GM23338 (cell line): ENCODE data around the gene PTGS1. TPM values are rescaled to one million over a fixed set of nuclear protein-coding genes. Genes with fewer than 3 reads are reported as not detected.

Source experiments
- ATAC-seq: fragments of 200-7000 bp; cut with Tn5 transposase; 3 replicates; pipeline ENCODE4 v1.9.1; 2020
- DNase-seq: peaks from one replicate; pipeline ENCODE4 v3.0.0-alpha.2; 2015; ENCODE audit warnings: low spot score
- H2AFZ ChIP-seq: fragments of 200-600 bp; sonication (generic); 2 replicates; pipeline ENCODE4 v1.8.0; 2016; ENCODE audit warnings: antibody characterized with exemption, mild to moderate bottlenecking, moderate library complexity
- H3F3A ChIP-seq: fragments of 200-600 bp; sonication (generic); replicated peaks from 2 replicates; pipeline ENCODE4 v1.8.0; 2017; ENCODE audit warnings: antibody characterized with exemption, mixed run types, low read depth
- H3K27ac ChIP-seq: fragments of 200-600 bp; sonication (generic); 2 replicates; pipeline ENCODE4 v1.6.1; 2016; ENCODE audit warnings: low read depth
- H3K27me3 ChIP-seq: fragments of 200-600 bp; sonication (generic); 2 replicates; pipeline ENCODE4 v1.8.0; 2016; ENCODE audit warnings: mild to moderate bottlenecking, mixed run types, moderate library complexity; ENCODE audit not compliant: insufficient read depth
- H3K36me3 ChIP-seq: fragments of 200-600 bp; sonication (generic); 2 replicates; pipeline ENCODE4 v1.8.0; 2016; ENCODE audit warnings: mild to moderate bottlenecking; ENCODE audit not compliant: insufficient read depth
- H3K4me1 ChIP-seq: fragments of 200-600 bp; sonication (generic); 2 replicates; pipeline ENCODE4 v1.8.0; 2016; ENCODE audit warnings: mild to moderate bottlenecking, moderate library complexity; ENCODE audit not compliant: insufficient read depth
- H3K4me2 ChIP-seq: fragments of 200-600 bp; sonication (generic); 2 replicates; pipeline ENCODE4 v1.7.1; 2017; ENCODE audit warnings: mixed run types
- H3K4me3 ChIP-seq: fragments of 200-600 bp; sonication (generic); 2 replicates; pipeline ENCODE4 v1.6.1; 2016; ENCODE audit warnings: mixed run types
- H3K79me2 ChIP-seq: fragments of 200-600 bp; sonication (generic); replicated peaks from 2 replicates; pipeline ENCODE4 v1.8.0; 2017; ENCODE audit warnings: mild to moderate bottlenecking; ENCODE audit not compliant: insufficient read depth
- H3K9me2 ChIP-seq: fragments of 200-600 bp; sonication (generic); 2 replicates; pipeline ENCODE4 v1.8.0; 2017; ENCODE audit not compliant: insufficient read depth
- H4K20me1 ChIP-seq: fragments of 200-600 bp; sonication (generic); replicated peaks from 2 replicates; pipeline ENCODE4 v1.8.0; 2017; ENCODE audit warnings: mild to moderate bottlenecking; ENCODE audit not compliant: insufficient read depth
- H3K27ac Mint-ChIP-seq: 2 replicates; pipeline ENCODE4 v1.8.0; 2020; ENCODE audit warnings: inconsistent platforms, mild to moderate bottlenecking, moderate library complexity, mixed read lengths
- H3K27me3 Mint-ChIP-seq: 3 replicates; pipeline ENCODE4 v1.8.0; 2022; ENCODE audit warnings: low read depth, mild to moderate bottlenecking, moderate library complexity, mixed read lengths, inconsistent platforms; ENCODE audit not compliant: insufficient read depth, poor library complexity
- H3K36me3 Mint-ChIP-seq: 3 replicates; pipeline ENCODE4 v1.8.0; 2021; ENCODE audit warnings: low read depth, mild to moderate bottlenecking, inconsistent platforms, moderate library complexity, mixed read lengths
- H3K4me1 Mint-ChIP-seq: 3 replicates; pipeline ENCODE4 v1.8.0; 2020; ENCODE audit warnings: mild to moderate bottlenecking, inconsistent platforms, mixed read lengths
- H3K4me3 Mint-ChIP-seq: 3 replicates; pipeline ENCODE4 v1.8.0; 2021; ENCODE audit warnings: moderate library complexity, mild to moderate bottlenecking, inconsistent platforms, mixed read lengths
- H3K9me3 Mint-ChIP-seq: 3 replicates; pipeline ENCODE4 v1.8.0; 2020; ENCODE audit warnings: moderate library complexity, mild to moderate bottlenecking, inconsistent platforms, mixed read lengths
- CREB1 ChIP-seq: fragments of 250-450 bp; sonication (Bioruptor Pico); IDR thresholded peaks from 2 replicates; pipeline ENCODE4 v1.5.0; 2020; ENCODE audit warnings: low read depth, mild to moderate bottlenecking, moderate library complexity
- CTCF ChIP-seq, 2 experiments: fragments of 200-600 bp in 1 of 2; sonication (generic) in 1 of 2; conservative IDR thresholded peaks; 2 replicates each; pipeline versions ENCODE4 v1.5.1 to v1.6.1; 2016 to 2017; ENCODE audit warnings: antibody characterized with exemption in 2 of 2, low read depth in 2 of 2, mild to moderate bottlenecking in 2 of 2, moderate library complexity in 1 of 2
- ETS1 ChIP-seq: IDR thresholded peaks from 2 replicates; pipeline ENCODE4 v1.6.1; 2016; ENCODE audit warnings: antibody characterized with exemption
- EZH2 ChIP-seq: fragments of 200-600 bp; sonication (generic); IDR thresholded peaks from one replicate; pipeline ENCODE4 v1.8.0; 2017; ENCODE audit warnings: antibody characterized with exemption, mild to moderate bottlenecking, low read depth; ENCODE audit not compliant: unreplicated experiment
- EZH2phosphoT487 ChIP-seq: fragments of 200-600 bp; sonication (generic); IDR thresholded peaks from one replicate; pipeline ENCODE4 v1.8.1; 2018; ENCODE audit warnings: antibody characterized with exemption; ENCODE audit not compliant: unreplicated experiment
- JUNB ChIP-seq: IDR thresholded peaks from one replicate; pipeline ENCODE4 v1.6.1; 2016; ENCODE audit warnings: antibody characterized with exemption; ENCODE audit not compliant: unreplicated experiment
- NANOG ChIP-seq: IDR thresholded peaks from 2 replicates; pipeline ENCODE4 v1.6.1; 2016; ENCODE audit warnings: antibody characterized with exemption, borderline replicate concordance
- POLR2AphosphoS5 ChIP-seq: IDR thresholded peaks from 2 replicates; pipeline ENCODE4 v1.6.1; 2016; ENCODE audit warnings: antibody characterized with exemption, low read depth
- REST ChIP-seq: IDR thresholded peaks from one replicate; pipeline ENCODE4 v1.6.1; 2018; ENCODE audit warnings: antibody characterized with exemption; ENCODE audit not compliant: unreplicated experiment
- STAT1 ChIP-seq: IDR thresholded peaks from one replicate; pipeline ENCODE4 v1.6.1; 2016; ENCODE audit warnings: antibody characterized with exemption; ENCODE audit not compliant: unreplicated experiment
- ZNF114 ChIP-seq: fragments of 250-450 bp; sonication (Bioruptor Pico); IDR thresholded peaks from 2 replicates; pipeline ENCODE4 v1.5.0; 2020; ENCODE audit warnings: mild to moderate bottlenecking, moderate library complexity
- ZNF331 ChIP-seq: fragments of 250-450 bp; sonication (Bioruptor Pico); IDR thresholded peaks from 2 replicates; pipeline ENCODE4 v1.5.0; 2020; ENCODE audit warnings: low read depth, mild to moderate bottlenecking, moderate library complexity
- polyA plus RNA-seq: library from polyadenylated mRNA; unstranded; fragments of >200 nt; fragmentation: Nextera tagmentation; extraction: Ambion mirVana; gene quantifications from 2 replicates; pipeline ENCODE4 v1.2.1, GENCODE V29; 2016
- total RNA-seq: library from RNA; depleted of rRNA; stranded (reverse); fragments of >200 nt; shearing (Covaris generic); gene quantifications from 2 replicates; pipeline ENCODE4 v1.2.3, GENCODE V29; 2014
- TF ChIP-seq, protein P1 (sequence below): fragments of 250-450 bp; sonication (Bioruptor Pico); IDR thresholded peaks from 2 replicates; pipeline ENCODE4 v1.5.0; 2020; ENCODE audit warnings: mild to moderate bottlenecking, moderate library complexity

PTGS1 gene
- total and polyA plus RNA-seq, 2 experiments from 2014 or later: 0.48 to 1.3 TPM

GRCh38 chr9:122367065-122367464, 3.8 kb upstream of the PTGS1 start:
- Histone ChIP-seq H3K36me3 (no peaks in the 10 kb centered on the region), H2AFZ (no peak overlapping the region), H3K27me3 (peaks cover 31% of the 10 kb centered on the region), H3K79me2 (no peaks in the 10 kb centered on the region), H3K4me1 (peaks cover 16% of the 10 kb centered on the region), H3K27ac (no peak overlapping the region), H3K4me2 (no peak overlapping the region), H4K20me1 (0 out of 2 replicates have a peak, but pooled peaks cover 4% of the 10 kb centered on the region), H3F3A (no peaks in the 10 kb centered on the region), H3K9me2 (no peaks in the 10 kb centered on the region), H3K4me3 (no peak overlapping the region)
- Mint-ChIP-seq H3K27ac (no peak overlapping the region), H3K9me3 (no peaks in the 10 kb centered on the region), H3K4me3 (no peak overlapping the region), H3K27me3 (peaks cover 26% of the 10 kb centered on the region), H3K4me1 (peaks cover 7% of the 10 kb centered on the region), H3K36me3 (no peaks in the 10 kb centered on the region; the same call in 2 of the 3 replicates)
- DNase-seq: no peak
- TF ChIP-seq POLR2AphosphoS5: no peak
- no peak for TF ChIP-seq REST
- TF ChIP-seq JUNB: no peak
- TF ChIP-seq ETS1: no peak
- no peak for TF ChIP-seq NANOG
- TF ChIP-seq ZNF331 (CRISPR knock-in tag): no peak
- TF ChIP-seq, protein P1, sequence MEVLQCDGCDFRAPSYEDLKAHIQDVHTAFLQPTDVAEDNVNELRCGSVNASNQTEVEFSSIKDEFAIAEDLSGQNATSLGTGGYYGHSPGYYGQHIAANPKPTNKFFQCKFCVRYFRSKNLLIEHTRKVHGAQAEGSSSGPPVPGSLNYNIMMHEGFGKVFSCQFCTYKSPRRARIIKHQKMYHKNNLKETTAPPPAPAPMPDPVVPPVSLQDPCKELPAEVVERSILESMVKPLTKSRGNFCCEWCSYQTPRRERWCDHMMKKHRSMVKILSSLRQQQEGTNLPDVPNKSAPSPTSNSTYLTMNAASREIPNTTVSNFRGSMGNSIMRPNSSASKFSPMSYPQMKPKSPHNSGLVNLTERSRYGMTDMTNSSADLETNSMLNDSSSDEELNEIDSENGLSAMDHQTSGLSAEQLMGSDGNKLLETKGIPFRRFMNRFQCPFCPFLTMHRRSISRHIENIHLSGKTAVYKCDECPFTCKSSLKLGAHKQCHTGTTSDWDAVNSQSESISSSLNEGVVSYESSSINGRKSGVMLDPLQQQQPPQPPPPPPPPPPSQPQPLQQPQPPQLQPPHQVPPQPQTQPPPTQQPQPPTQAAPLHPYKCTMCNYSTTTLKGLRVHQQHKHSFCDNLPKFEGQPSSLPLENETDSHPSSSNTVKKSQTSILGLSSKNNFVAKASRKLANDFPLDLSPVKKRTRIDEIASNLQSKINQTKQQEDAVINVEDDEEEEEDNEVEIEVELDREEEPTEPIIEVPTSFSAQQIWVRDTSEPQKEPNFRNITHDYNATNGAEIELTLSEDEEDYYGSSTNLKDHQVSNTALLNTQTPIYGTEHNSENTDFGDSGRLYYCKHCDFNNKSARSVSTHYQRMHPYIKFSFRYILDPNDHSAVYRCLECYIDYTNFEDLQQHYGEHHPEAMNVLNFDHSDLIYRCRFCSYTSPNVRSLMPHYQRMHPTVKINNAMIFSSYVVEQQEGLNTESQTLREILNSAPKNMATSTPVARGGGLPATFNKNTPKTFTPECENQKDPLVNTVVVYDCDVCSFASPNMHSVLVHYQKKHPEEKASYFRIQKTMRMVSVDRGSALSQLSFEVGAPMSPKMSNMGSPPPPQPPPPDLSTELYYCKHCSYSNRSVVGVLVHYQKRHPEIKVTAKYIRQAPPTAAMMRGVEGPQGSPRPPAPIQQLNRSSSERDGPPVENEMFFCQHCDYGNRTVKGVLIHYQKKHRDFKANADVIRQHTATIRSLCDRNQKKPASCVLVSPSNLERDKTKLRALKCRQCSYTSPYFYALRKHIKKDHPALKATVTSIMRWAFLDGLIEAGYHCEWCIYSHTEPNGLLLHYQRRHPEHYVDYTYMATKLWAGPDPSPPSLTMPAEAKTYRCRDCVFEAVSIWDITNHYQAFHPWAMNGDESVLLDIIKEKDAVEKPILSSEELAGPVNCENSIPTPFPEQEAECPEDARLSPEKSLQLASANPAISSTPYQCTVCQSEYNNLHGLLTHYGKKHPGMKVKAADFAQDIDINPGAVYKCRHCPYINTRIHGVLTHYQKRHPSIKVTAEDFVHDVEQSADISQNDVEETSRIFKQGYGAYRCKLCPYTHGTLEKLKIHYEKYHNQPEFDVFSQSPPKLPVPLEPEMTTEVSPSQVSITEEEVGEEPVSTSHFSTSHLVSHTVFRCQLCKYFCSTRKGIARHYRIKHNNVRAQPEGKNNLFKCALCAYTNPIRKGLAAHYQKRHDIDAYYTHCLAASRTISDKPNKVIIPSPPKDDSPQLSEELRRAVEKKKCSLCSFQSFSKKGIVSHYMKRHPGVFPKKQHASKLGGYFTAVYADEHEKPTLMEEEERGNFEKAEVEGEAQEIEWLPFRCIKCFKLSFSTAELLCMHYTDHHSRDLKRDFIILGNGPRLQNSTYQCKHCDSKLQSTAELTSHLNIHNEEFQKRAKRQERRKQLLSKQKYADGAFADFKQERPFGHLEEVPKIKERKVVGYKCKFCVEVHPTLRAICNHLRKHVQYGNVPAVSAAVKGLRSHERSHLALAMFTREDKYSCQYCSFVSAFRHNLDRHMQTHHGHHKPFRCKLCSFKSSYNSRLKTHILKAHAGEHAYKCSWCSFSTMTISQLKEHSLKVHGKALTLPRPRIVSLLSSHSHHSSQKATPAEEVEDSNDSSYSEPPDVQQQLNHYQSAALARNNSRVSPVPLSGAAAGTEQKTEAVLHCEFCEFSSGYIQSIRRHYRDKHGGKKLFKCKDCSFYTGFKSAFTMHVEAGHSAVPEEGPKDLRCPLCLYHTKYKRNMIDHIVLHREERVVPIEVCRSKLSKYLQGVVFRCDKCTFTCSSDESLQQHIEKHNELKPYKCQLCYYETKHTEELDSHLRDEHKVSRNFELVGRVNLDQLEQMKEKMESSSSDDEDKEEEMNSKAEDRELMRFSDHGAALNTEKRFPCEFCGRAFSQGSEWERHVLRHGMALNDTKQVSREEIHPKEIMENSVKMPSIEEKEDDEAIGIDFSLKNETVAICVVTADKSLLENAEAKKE (CRISPR knock-in tag): no peak
- TF ChIP-seq EZH2: no peak
- TF ChIP-seq CTCF (conservative IDR thresholded peaks at IDR 0.05; ENCODE audit: low read depth in 2 of 2): no peak
- no peak for TF ChIP-seq EZH2phosphoT487
- no peak for TF ChIP-seq ZNF114
- no peak for TF ChIP-seq CREB1 (CRISPR knock-in tag)
- TF ChIP-seq STAT1: no peak
- no peak for ATAC-seq
